ENCODE measurements around the gene SPATA33. TPM values are rescaled to one million over a fixed set of nuclear protein-coding genes. Genes with fewer than 3 reads are reported as not detected.

Gene SPATA33
- total and polyA plus RNA-seq, 10 of the 15 experiments (the other 5 are each of a cell fraction or from before 2014, with no cell fraction given): 1.1 to 15.8 (median 7.6) TPM

- TF ChIP-seq NR2C2 (IDR thresholded peaks at IDR 0.05; ENCODE audit: borderline replicate concordance, control insufficient read depth, insufficient read length, low read depth) (no peak), E4F1 (IDR thresholded peaks at IDR 0.05; ENCODE audit: borderline replicate concordance, partially characterized antibody) (peak; percentile 51), BHLHE40 (IDR thresholded peaks at IDR 0.05; ENCODE audit: borderline replicate concordance in 1 of 2, low read depth in 2 of 2, low read length in 1 of 2) (peak; percentile 95 to 97), NR2C1 (IDR thresholded peaks at IDR 0.05) (no peak), ZNF687 (IDR thresholded peaks at IDR 0.05) (no peak), SKIL (IDR thresholded peaks at IDR 0.05; ENCODE audit: low read depth, poor library complexity, severe bottlenecking) (no peak), MYC (IDR thresholded peaks at IDR 0.05; ENCODE audit: insufficient read depth, insufficient read length, insufficient replicate concordance, low read length, severe bottlenecking) (no peak), KDM1A (IDR thresholded peaks at IDR 0.05; ENCODE audit: borderline replicate concordance) (no peak), EP300 (IDR thresholded peaks at IDR 0.05; ENCODE audit: borderline replicate concordance in 1 of 2, control insufficient read depth in 1 of 2, low read depth in 2 of 2, low read length in 2 of 2) (peak; percentile 55 to 63; a peak in 2 of 4 replicates), ESRRA (IDR thresholded peaks at IDR 0.05; ENCODE audit: low read length) (peak; percentile 49; the same call in 1 of the 2 replicates), ZNF274 (IDR thresholded peaks at IDR 0.05; ENCODE audit: insufficient read depth, insufficient read length) (no peak), BCLAF1 (IDR thresholded peaks at IDR 0.05) (no peak), LARP7 (IDR thresholded peaks at IDR 0.05) (no peak), SUZ12 (IDR thresholded peaks at IDR 0.05; ENCODE audit: unreplicated experiment) (no peak), RBBP5 (conservative IDR thresholded peaks at IDR 0.05) (no peak), PAX5 (IDR thresholded peaks at IDR 0.05; ENCODE audit: borderline replicate concordance, low read depth, low read length) (peak; percentile 43; the same call in 1 of the 2 replicates)
Observed at GRCh38 chr16:89700100-89700648, 42.5 kb downstream of the SPATA33 start (continued).

Data from GM12878 (cell line).